ENCODE measurements around the gene TTC23L.

The TTC23L gene

DNA sequence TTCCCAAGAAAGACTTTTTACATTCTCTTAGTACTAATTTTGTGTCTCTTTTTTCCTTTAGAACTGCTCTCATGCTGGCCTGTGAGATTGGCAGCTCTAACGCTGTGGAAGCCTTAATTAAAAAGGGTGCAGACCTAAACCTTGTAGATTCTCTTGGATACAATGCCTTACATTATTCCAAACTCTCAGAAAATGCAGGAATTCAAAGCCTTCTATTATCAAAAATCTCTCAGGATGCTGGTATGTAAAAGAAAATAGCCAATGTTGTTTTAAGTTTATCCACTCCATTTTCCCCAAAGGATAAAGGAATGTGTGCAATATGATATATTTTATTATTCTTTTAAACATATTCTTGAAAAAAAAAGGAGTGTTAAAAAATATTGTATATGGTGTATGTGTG is 27.3 kb upstream of the TTC23L start:
- Histone ChIP-seq H3K27me3 (ENCODE audit: low read depth, low read length) (no peaks in the 10 kb centered on the region), H4K20me1 (ENCODE audit: insufficient read depth, low read length) (no peaks in the 10 kb centered on the region), H3K4me1 (ENCODE audit: low read length) (no peaks in the 10 kb centered on the region), H3K9ac (ENCODE audit: low read length) (no peak overlapping the region), H3K27ac (ENCODE audit: low read length) (no peak overlapping the region), H3K36me3 (replicated peaks; ENCODE audit: low read depth, low read length) (peaks cover 11% of the 10 kb centered on the region), H3K79me2 (ENCODE audit: low read length) (no peaks in the 10 kb centered on the region), H3K4me3 (ENCODE audit: low read length) (no peak overlapping the region), H3K9me3 (ENCODE audit: insufficient read depth, low read length) (no peaks in the 10 kb centered on the region), H3K4me2 (ENCODE audit: low read length) (no peak overlapping the region), H2AFZ (ENCODE audit: low read depth, low read length) (no peak overlapping the region)
- TF ChIP-seq EZH2phosphoT487 (IDR thresholded peaks at IDR 0.05; ENCODE audit: low read depth): no peak
- TF ChIP-seq, protein P1, sequence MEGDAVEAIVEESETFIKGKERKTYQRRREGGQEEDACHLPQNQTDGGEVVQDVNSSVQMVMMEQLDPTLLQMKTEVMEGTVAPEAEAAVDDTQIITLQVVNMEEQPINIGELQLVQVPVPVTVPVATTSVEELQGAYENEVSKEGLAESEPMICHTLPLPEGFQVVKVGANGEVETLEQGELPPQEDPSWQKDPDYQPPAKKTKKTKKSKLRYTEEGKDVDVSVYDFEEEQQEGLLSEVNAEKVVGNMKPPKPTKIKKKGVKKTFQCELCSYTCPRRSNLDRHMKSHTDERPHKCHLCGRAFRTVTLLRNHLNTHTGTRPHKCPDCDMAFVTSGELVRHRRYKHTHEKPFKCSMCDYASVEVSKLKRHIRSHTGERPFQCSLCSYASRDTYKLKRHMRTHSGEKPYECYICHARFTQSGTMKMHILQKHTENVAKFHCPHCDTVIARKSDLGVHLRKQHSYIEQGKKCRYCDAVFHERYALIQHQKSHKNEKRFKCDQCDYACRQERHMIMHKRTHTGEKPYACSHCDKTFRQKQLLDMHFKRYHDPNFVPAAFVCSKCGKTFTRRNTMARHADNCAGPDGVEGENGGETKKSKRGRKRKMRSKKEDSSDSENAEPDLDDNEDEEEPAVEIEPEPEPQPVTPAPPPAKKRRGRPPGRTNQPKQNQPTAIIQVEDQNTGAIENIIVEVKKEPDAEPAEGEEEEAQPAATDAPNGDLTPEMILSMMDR (IDR thresholded peaks at IDR 0.05; ENCODE audit: low read depth, low read length): no peak

GRCh38 chr5:34813509-34813908 is 25.5 kb upstream of the TTC23L start:
- Histone ChIP-seq H4K20me1 (ENCODE audit: insufficient read depth, low read length) (no peaks in the 10 kb centered on the region), H3K79me2 (ENCODE audit: low read length) (no peaks in the 10 kb centered on the region), H3K9me3 (ENCODE audit: insufficient read depth, low read length) (no peaks in the 10 kb centered on the region), H3K4me3 (ENCODE audit: low read length) (no peak overlapping the region), H3K9ac (ENCODE audit: low read length) (no peak overlapping the region), H3K27ac (ENCODE audit: low read length) (no peak overlapping the region), H3K4me2 (ENCODE audit: low read length) (no peak overlapping the region), H2AFZ (ENCODE audit: low read depth, low read length) (no peak overlapping the region), H3K27me3 (ENCODE audit: low read depth, low read length) (no peaks in the 10 kb centered on the region), H3K4me1 (ENCODE audit: low read length) (no peaks in the 10 kb centered on the region), H3K36me3 (replicated peaks; ENCODE audit: low read depth, low read length) (peaks cover 14% of the 10 kb centered on the region)
- TF ChIP-seq EZH2phosphoT487 (IDR thresholded peaks at IDR 0.05; ENCODE audit: low read depth): no peak
- TF ChIP-seq, protein P1 (IDR thresholded peaks at IDR 0.05; ENCODE audit: low read depth, low read length): no peak

GRCh38 chr5:34817558-34818351 is 21.2 kb upstream of the TTC23L start:
- Histone ChIP-seq H3K4me2 (ENCODE audit: low read length) (no peak overlapping the region), H3K9me3 (ENCODE audit: insufficient read depth, low read length) (no peaks in the 10 kb centered on the region), H4K20me1 (ENCODE audit: insufficient read depth, low read length) (no peaks in the 10 kb centered on the region), H3K27me3 (ENCODE audit: low read depth, low read length) (no peaks in the 10 kb centered on the region), H3K36me3 (replicated peaks; ENCODE audit: low read depth, low read length) (peaks cover 20% of the 10 kb centered on the region), H3K27ac (ENCODE audit: low read length) (no peak overlapping the region), H3K4me3 (ENCODE audit: low read length) (no peak overlapping the region), H3K79me2 (ENCODE audit: low read length) (no peaks in the 10 kb centered on the region), H2AFZ (ENCODE audit: low read depth, low read length) (no peak overlapping the region), H3K9ac (ENCODE audit: low read length) (no peak overlapping the region), H3K4me1 (ENCODE audit: low read length) (no peaks in the 10 kb centered on the region)
- TF ChIP-seq, protein P1 (IDR thresholded peaks at IDR 0.05; ENCODE audit: low read depth, low read length): no peak
- no peak for TF ChIP-seq EZH2phosphoT487 (IDR thresholded peaks at IDR 0.05; ENCODE audit: low read depth)

GRCh38 chr5:34818717-34819116 is 20.2 kb upstream of the TTC23L start:
- Histone ChIP-seq H3K9ac (ENCODE audit: low read length) (no peak overlapping the region), H3K4me1 (ENCODE audit: low read length) (no peaks in the 10 kb centered on the region), H3K27ac (ENCODE audit: low read length) (no peak overlapping the region), H2AFZ (ENCODE audit: low read depth, low read length) (no peak overlapping the region), H3K36me3 (replicated peaks; ENCODE audit: low read depth, low read length) (peaks cover 21% of the 10 kb centered on the region), H3K9me3 (ENCODE audit: insufficient read depth, low read length) (no peaks in the 10 kb centered on the region), H3K79me2 (ENCODE audit: low read length) (no peaks in the 10 kb centered on the region), H4K20me1 (ENCODE audit: insufficient read depth, low read length) (no peaks in the 10 kb centered on the region), H3K27me3 (ENCODE audit: low read depth, low read length) (no peaks in the 10 kb centered on the region), H3K4me3 (ENCODE audit: low read length) (no peak overlapping the region), H3K4me2 (ENCODE audit: low read length) (no peak overlapping the region)
- TF ChIP-seq, protein P1 (IDR thresholded peaks at IDR 0.05; ENCODE audit: low read depth, low read length): no peak
- TF ChIP-seq EZH2phosphoT487 (IDR thresholded peaks at IDR 0.05; ENCODE audit: low read depth): no peak
